Stimulated activated CD4-positive, alpha-beta T cell treated with anti-CD3 and anti-CD28 coated beads, Interleukin-1b, Interleukin-23, amount 100 ng/mL, for 4 hours (primary cell): ENCODE measurements around the gene UBAP2.

Experiments used
- DNase-seq, 2 donors: peaks; one replicate each; pipeline ENCODE4 v3.0.0-alpha.2; 2020; ENCODE audit warnings: low read depth in 2 of 2

UBAP2 gene, protein sequence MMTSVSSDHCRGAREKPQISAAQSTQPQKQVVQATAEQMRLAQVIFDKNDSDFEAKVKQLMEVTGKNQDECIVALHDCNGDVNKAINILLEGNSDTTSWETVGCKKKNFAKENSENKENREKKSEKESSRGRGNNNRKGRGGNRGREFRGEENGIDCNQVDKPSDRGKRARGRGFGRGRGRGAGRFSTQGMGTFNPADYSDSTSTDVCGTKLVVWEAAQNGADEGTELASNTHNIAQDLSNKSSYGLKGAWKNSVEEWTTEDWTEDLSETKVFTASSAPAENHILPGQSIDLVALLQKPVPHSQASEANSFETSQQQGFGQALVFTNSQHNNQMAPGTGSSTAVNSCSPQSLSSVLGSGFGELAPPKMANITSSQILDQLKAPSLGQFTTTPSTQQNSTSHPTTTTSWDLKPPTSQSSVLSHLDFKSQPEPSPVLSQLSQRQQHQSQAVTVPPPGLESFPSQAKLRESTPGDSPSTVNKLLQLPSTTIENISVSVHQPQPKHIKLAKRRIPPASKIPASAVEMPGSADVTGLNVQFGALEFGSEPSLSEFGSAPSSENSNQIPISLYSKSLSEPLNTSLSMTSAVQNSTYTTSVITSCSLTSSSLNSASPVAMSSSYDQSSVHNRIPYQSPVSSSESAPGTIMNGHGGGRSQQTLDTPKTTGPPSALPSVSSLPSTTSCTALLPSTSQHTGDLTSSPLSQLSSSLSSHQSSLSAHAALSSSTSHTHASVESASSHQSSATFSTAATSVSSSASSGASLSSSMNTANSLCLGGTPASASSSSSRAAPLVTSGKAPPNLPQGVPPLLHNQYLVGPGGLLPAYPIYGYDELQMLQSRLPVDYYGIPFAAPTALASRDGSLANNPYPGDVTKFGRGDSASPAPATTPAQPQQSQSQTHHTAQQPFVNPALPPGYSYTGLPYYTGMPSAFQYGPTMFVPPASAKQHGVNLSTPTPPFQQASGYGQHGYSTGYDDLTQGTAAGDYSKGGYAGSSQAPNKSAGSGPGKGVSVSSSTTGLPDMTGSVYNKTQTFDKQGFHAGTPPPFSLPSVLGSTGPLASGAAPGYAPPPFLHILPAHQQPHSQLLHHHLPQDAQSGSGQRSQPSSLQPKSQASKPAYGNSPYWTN

GRCh38 chr9:34048727-34049629 is at the start of gene UBAP2:
TSS of gene UBAP2 (minus strand) at chr9:34048887. CDS start at chr9:34017148, 31,739 bp downstream.
- peak; percentile 93 to 94 for DNase-seq

- DNase-seq = no peak
Measured at GRCh38 chr9:34098307-34098706, 49.6 kb upstream of the UBAP2 start.

DNA sequence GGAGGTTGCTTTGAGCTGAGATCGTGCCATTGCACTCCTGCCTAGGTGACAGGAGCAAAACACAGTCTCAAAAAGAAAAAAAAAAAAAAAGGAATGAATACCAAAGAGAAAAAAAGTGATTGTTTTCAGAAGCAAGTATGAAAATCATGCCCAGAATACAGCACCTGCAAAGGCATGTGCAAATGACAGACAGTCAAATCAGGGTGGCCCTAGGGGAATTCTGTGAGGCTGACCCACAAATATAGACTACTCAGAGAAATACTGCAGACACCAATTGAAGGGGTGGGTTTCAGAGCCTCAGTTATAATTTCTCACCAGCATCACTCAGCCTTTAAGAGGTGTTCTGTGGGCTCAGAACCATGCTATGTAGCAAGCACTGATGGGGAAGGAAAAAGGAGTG is 49.2 kb upstream of the UBAP2 start:
- no peak for DNase-seq

DNA sequence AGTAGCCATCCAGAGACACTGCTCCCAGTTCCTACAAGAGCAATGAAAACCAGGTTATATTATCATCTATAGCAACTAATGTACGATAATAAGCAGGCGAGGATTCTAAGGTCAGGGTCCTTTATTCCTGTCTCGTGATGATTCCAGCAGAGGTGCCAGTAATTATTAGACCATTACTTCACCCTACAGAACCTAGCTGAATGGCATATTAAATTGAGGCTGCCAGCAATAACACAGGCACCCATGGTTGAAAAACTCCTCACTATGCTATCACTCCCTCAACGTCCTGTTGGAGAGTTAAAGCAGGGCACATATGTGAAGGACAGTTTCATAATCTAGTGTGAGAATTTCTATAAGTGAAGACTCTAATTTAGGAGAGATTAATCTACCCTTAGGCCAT is 48.1 kb upstream of the UBAP2 start:
- no peak for DNase-seq

- no peak for DNase-seq
Measured at GRCh38 chr9:34093578-34093977, 44.9 kb upstream of the UBAP2 start.

GRCh38 chr9:34089311-34089710 is 40.6 kb upstream of the UBAP2 start:
- no peak for DNase-seq

DNA sequence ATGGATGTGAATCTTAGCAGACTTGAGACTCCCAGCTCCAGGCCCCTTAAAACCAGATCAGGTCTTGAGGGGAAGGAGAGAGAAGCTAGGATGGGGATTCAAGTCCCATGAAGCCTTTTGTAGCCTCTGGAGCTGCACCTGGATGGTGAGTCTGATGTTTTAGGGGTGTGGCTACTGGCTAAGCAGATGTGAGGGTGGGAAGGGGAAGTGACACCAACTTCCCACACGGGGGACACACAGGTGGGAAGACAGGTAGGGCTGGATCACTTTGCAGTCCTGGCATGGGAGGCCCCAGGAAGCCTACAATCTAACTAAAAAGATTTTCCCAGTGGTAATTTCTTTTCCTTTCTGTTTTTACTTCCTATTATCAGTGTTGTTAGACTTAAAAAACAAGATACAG is 38.7 kb upstream of the UBAP2 start:
- DNase-seq = no peak

DNA sequence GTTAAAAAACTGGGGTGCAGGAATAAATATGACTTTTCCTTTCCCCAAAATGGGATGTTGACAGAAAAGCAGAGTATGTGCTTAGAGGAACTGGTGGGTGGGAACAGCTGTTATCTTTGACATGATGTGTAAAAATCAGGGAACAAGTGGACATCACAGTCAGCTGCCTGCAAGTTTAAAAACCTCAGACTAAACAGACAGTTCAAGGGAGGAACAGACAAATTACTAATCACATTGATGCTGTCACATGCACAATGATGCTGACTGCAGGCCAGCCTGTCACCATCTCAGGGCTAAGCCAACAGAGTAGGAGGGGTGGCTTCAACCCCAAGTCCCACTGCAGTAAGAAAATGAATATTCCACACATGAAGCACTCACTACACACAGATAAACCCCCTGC is 38.2 kb upstream of the UBAP2 start:
- DNase-seq = no peak

GRCh38 chr9:34085581-34086500 is 37.2 kb upstream of the UBAP2 start:
- DNase-seq = no peak

DNA sequence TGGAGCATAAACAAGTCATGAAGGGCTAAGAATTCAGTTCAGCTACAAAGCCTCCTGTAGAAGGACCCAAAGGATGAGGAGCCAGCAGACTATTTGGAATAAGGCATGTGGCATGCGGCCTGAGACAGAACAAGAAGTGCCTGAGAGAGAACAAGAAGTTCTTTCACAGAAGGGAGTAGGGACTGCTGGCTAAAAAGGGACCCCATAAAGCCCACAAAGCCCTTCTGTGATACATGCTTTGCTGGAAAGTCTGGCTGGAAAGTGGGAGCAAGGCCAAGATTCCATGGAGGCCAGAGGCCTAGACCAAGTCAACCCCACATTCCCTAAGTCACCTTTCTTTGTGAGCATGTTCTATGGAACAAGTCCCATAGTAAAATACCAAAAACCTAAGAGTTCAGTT is 35.9 kb upstream of the UBAP2 start:
- no peak for DNase-seq

- no peak for DNase-seq
Measured at GRCh38 chr9:34079181-34079580, 30.5 kb upstream of the UBAP2 start.

DNA sequence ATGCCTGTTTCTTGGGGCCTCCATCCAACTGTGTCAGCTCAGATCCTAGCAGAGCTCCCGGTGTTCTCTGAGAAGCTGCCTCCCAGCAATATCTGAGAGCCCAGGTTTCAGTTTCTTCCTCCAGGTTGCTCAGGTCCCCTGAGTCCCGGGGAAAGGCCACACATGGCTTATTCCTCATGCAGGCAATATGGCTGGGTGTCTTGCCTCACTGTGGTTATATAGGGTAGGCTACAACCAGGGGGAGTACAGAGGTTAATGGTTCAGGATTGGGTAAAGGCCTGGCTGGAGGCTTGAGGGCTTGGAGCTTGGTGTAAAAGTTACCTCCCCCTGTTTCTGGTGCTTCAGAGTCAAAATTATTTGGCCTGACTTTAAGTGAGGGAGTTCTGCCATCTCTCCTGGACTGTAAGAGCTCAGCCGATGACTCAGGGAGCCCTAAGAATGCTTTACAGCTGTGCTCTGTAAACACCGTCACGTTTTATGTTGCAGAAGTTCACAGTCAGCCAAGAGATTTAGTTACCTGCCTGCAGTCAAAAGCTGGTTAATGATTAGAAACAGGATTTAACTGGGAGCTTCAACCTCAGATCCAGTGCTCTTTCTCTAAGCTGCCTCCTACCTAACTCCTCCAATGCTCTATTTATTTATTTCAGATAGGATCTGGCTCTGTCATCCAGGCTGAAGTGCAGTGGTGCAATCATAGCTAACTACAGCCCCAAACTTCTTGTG is 24.3 kb upstream of the UBAP2 start:
- DNase-seq = no peak

DNA sequence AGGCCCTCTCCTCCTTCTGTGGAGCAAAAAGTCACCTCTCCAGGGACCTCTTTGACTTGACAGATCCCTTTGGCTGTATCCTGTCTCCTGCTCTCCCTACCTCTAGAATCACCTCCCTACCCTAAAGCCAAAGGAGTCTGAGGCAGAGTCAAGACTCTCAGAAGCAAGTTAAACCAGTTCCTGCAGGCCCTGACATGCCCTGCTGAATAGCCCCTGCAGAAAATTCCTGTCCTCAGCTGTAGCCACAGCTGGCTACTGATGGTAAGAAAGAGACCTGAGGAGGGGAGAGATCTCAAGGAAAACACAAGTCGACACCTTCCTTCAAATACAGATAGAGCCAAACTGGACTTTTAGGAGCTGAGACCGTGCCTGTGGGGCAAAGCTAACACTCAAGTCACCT is 23.7 kb upstream of the UBAP2 start:
- DNase-seq = no peak

GRCh38 chr9:34070606-34071324 is 22.1 kb upstream of the UBAP2 start:
- no peak for DNase-seq

GRCh38 chr9:34069831-34070230 is 21.1 kb upstream of the UBAP2 start:
- DNase-seq = no peak

DNA sequence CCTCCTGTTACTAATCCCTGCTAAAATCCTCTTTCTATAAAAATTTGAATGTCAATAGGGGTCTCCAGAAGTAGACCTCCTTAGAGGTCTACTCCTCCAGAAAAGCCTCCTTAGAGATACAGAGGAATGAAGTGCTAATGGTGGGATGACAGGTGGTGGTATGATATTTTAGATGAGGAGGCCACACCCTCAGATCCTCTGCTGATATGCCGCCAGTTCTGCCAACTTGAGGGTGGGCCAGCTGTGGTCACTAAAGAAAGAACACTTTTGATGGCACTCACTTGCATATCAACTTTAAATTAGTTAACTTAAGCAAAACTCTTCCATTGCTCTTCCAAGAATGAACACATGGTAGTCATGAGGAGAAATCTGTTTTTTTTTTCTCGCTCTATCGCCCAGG is 16.9 kb upstream of the UBAP2 start:
- DNase-seq = no peak

- DNase-seq = no peak
Measured at GRCh38 chr9:34059954-34060353, 11.3 kb upstream of the UBAP2 start.

GRCh38 chr9:34059281-34059680 is 10.6 kb upstream of the UBAP2 start:
- no peak for DNase-seq
